Naive thymus-derived CD4-positive, alpha-beta T cell (primary cell): ENCODE data around the gene CHURC1. TPM values are rescaled to one million over a fixed set of nuclear protein-coding genes. Genes with fewer than 3 reads are reported as not detected.

ENCODE experiments used
- ATAC-seq: fragments of 150-1000 bp; cut with Tn5 transposase; 2 replicates; pipeline ENCODE4 v1.10.0; 2021; ENCODE audit warnings: mild to moderate bottlenecking, moderate library complexity
- CTCF ChIA-PET: fragments of 350-600 bp; sonication (Branson Sonifier 250); formaldehyde crosslinking; loops from one replicate; lab custom pipeline; 2021; ENCODE audit warnings: antibody characterized with exemption; lab: Charles Lee
- POLR2A ChIA-PET: fragments of 350-600 bp; sonication (Branson Sonifier 250); formaldehyde crosslinking; loops from one replicate; lab custom pipeline; 2021; ENCODE audit warnings: antibody characterized with exemption, inconsistent platforms; lab: Charles Lee
- DNase-seq, 9 donors: peaks; one replicate each; pipeline versions ENCODE4 v3.0.0 to v3.0.0-alpha.2; 2020 to 2022; ENCODE audit warnings: mixed read lengths in 1 of 9
- H3K27ac ChIP-seq: one replicate; pipeline ENCODE4 v1.7.0; 2013; ENCODE audit warnings: mild to moderate bottlenecking, low read depth, low read length, moderate library complexity
- H3K27me3 ChIP-seq, 2 donors: one replicate each; pipeline ENCODE4 v1.7.0; 2013; ENCODE audit warnings: low read length in 2 of 2, mild to moderate bottlenecking in 2 of 2, moderate library complexity in 2 of 2; ENCODE audit not compliant: control insufficient read depth in 2 of 2, insufficient read depth in 2 of 2
- H3K36me3 ChIP-seq, 3 experiments: 1 replicate in 2 of 3; 2 replicates in 1 of 3; pipeline ENCODE4 v1.7.0; 2013; ENCODE audit warnings: low read length in 3 of 3, mild to moderate bottlenecking in 3 of 3, moderate library complexity in 1 of 3; ENCODE audit not compliant: insufficient read depth in 3 of 3, control insufficient read depth in 2 of 3
- H3K4me1 ChIP-seq, 2 donors: one replicate each; pipeline ENCODE4 v1.7.0; 2013; ENCODE audit warnings: low read length in 2 of 2, mild to moderate bottlenecking in 2 of 2, moderate library complexity in 1 of 2; ENCODE audit not compliant: control insufficient read depth in 2 of 2, insufficient read depth in 2 of 2
- H3K4me3 ChIP-seq: 2 replicates; pipeline ENCODE4 v1.7.0; 2013; ENCODE audit warnings: mild to moderate bottlenecking, low read length
- H3K9me3 ChIP-seq, 3 experiments: 1 replicate in 2 of 3; 2 replicates in 1 of 3; pipeline ENCODE4 v1.7.0; 2013; ENCODE audit warnings: low read length in 3 of 3; ENCODE audit not compliant: control insufficient read depth in 2 of 3
- H3K27ac Mint-ChIP-seq, 9 donors: one replicate each; pipeline ENCODE4 v1.8.0; 2020 to 2022; ENCODE audit warnings: mixed read lengths in 9 of 9, mild to moderate bottlenecking in 8 of 9, moderate library complexity in 5 of 9, inconsistent platforms in 2 of 9
- H3K27me3 Mint-ChIP-seq, 5 donors: one replicate each; pipeline ENCODE4 v1.8.0; 2021 to 2022; ENCODE audit warnings: mixed read lengths in 5 of 5, mild to moderate bottlenecking in 1 of 5
- H3K36me3 Mint-ChIP-seq, 5 donors: one replicate each; pipeline ENCODE4 v1.8.0; 2020 to 2022; ENCODE audit warnings: mixed read lengths in 5 of 5, mild to moderate bottlenecking in 3 of 5, inconsistent platforms in 1 of 5
- H3K4me1 Mint-ChIP-seq, 7 donors: one replicate each; pipeline ENCODE4 v1.8.0; 2020 to 2022; ENCODE audit warnings: mixed read lengths in 7 of 7, mild to moderate bottlenecking in 3 of 7, inconsistent platforms in 1 of 7
- H3K4me3 Mint-ChIP-seq, 10 donors: one replicate each; pipeline ENCODE4 v1.8.0; 2020 to 2022; ENCODE audit warnings: mild to moderate bottlenecking in 10 of 10, mixed read lengths in 10 of 10, moderate library complexity in 6 of 10, inconsistent platforms in 2 of 10
- H3K9me3 Mint-ChIP-seq, 11 donors: one replicate each; pipeline ENCODE4 v1.8.0; 2020 to 2022; ENCODE audit warnings: mixed read lengths in 11 of 11, mild to moderate bottlenecking in 4 of 11, inconsistent platforms in 1 of 11, moderate library complexity in 1 of 11
- intact Hi-C, 2 donors: fragments of 100-400 bp; cut with micrococcal nuclease; formaldehyde crosslinking; loops; one replicate each; pipeline ENCODE4 v1.15.1; 2023
- polyA plus RNA-seq, 2 donors: library from polyadenylated mRNA; unstranded; fragments of 300-500 nt; fragmentation: Illumina TruSeq; gene quantifications; one replicate each; pipeline ENCODE4 v1.2.3, GENCODE V29; 2021
- total RNA-seq, 6 experiments: library from RNA in 5 of 6; stranded (reverse) in 5 of 6; gene quantifications; 1 replicate in 5 of 6; 2 replicates in 1 of 6; pipeline ENCODE4 v1.2.3 and lab custom pipeline; 2021 to 2026

The CHURC1 gene
- total and polyA plus RNA-seq, 7 experiments from 2014 or later = 71.9 to 204 (median 108) TPM

- Mint-ChIP-seq H3K4me1 (peaks cover 12 to 26% (median 18%) of the 10 kb centered on the region in 7 donors), H3K36me3 (peaks cover 1 to 63% (median 11%) of the 10 kb centered on the region in 5 donors), H3K9me3 (no peaks in the 10 kb centered on the region), H3K27ac (peak overlapping the region in 7 of 9 donors; percentile 1 to 41 (median 31)), H3K27me3 (no peaks in the 10 kb centered on the region), H3K4me3 (peak overlapping the region in 2 of 10 donors; percentile 4 to 17)
- no peaks in the 10 kb centered on the region for H3K4me1 ChIP-seq
- no peaks in the 10 kb centered on the region for H3K27me3 ChIP-seq
- no peak for ATAC-seq
- CTCF ChIA-PET = interaction anchor here (1.1 to 1.3 kb wide), 2 partner anchors 28 to 61 kb away, joined by 3 to 4 read pairs; no protein-coding TSS in a partner anchor
- POLR2A ChIA-PET = interaction anchor here (0.7 to 1.6 kb wide), 2 partner anchors 12 to 24 kb away, joined by 3 to 7 read pairs; no protein-coding TSS in a partner anchor
- no peaks in the 10 kb centered on the region for H3K9me3 ChIP-seq
- DNase-seq = no peak
- intact Hi-C loops = no loop called here
- no peak overlapping the region for H3K4me3 ChIP-seq
- no peak overlapping the region for H3K27ac ChIP-seq
- peaks cover 0 to 37% (median 0%) of the 10 kb centered on the region in 3 experiments for H3K36me3 ChIP-seq
Measured at GRCh38 chr14:64952598-64953309, 38.5 kb downstream of the CHURC1 start.

- Mint-ChIP-seq H3K4me1 (peaks cover 12 to 27% (median 17%) of the 10 kb centered on the region in 7 donors), H3K9me3 (no peaks in the 10 kb centered on the region), H3K4me3 (no peak overlapping the region), H3K27ac (peak overlapping the region in 2 of 9 donors; percentile 39 to 41), H3K27me3 (no peaks in the 10 kb centered on the region), H3K36me3 (peaks cover 1 to 58% (median 11%) of the 10 kb centered on the region in 5 donors)
- H3K4me1 ChIP-seq = no peaks in the 10 kb centered on the region
- CTCF ChIA-PET = interaction anchor here (1.1 to 1.3 kb wide), 2 partner anchors 28 to 62 kb away, joined by 3 to 4 read pairs; no protein-coding TSS in a partner anchor
- POLR2A ChIA-PET = interaction anchor here (0.7 to 1.6 kb wide), 2 partner anchors 13 to 24 kb away, joined by 3 to 7 read pairs; no protein-coding TSS in a partner anchor
- no peaks in the 10 kb centered on the region for H3K9me3 ChIP-seq
- intact Hi-C loops = no loop called here
- no peak for ATAC-seq
- H3K36me3 ChIP-seq = peaks cover 0 to 32% (median 0%) of the 10 kb centered on the region in 3 experiments
- H3K27ac ChIP-seq = no peak overlapping the region
- H3K4me3 ChIP-seq = no peak overlapping the region
- DNase-seq = no peak
- H3K27me3 ChIP-seq = no peaks in the 10 kb centered on the region
Measured at GRCh38 chr14:64953310-64953654, 39.0 kb downstream of the CHURC1 start.

GRCh38 chr14:64953661-64954060 lies 39.4 kb downstream of the CHURC1 start:
- H3K4me3 ChIP-seq = no peak overlapping the region
- no peaks in the 10 kb centered on the region for H3K27me3 ChIP-seq
- Mint-ChIP-seq H3K27me3 (no peaks in the 10 kb centered on the region), H3K27ac (no peak overlapping the region), H3K4me3 (no peak overlapping the region), H3K36me3 (peaks cover 1 to 54% (median 9%) of the 10 kb centered on the region in 5 donors), H3K4me1 (peaks cover 12 to 30% (median 17%) of the 10 kb centered on the region in 7 donors), H3K9me3 (no peaks in the 10 kb centered on the region)
- intact Hi-C loops = loop anchor here in 1 of 2 donors (2.0 kb wide), 1 partner anchor 15 kb away; no protein-coding TSS in a partner anchor
- no peak for ATAC-seq
- CTCF ChIA-PET = interaction anchor here (1.1 kb wide), 1 partner anchor 29 kb away, joined by 3 read pairs; no protein-coding TSS in a partner anchor
- no peak overlapping the region for H3K27ac ChIP-seq
- POLR2A ChIA-PET = interaction anchor here (0.5 to 1.6 kb wide), 3 partner anchors 13 to 173 kb away, joined by 3 to 7 read pairs (median 3); no protein-coding TSS in a partner anchor
- H3K36me3 ChIP-seq = peaks cover 0 to 28% (median 0%) of the 10 kb centered on the region in 3 experiments
- no peak for DNase-seq
- H3K9me3 ChIP-seq = no peaks in the 10 kb centered on the region
- no peaks in the 10 kb centered on the region for H3K4me1 ChIP-seq

- H3K4me1 Mint-ChIP-seq = peaks cover 12 to 30% (median 16%) of the 10 kb centered on the region in 7 donors
- no peak overlapping the region for H3K4me3 Mint-ChIP-seq
- peaks cover 0 to 26% (median 0%) of the 10 kb centered on the region in 3 experiments for H3K36me3 ChIP-seq
- no peak overlapping the region for H3K27ac ChIP-seq
- H3K9me3 ChIP-seq = no peaks in the 10 kb centered on the region
- intact Hi-C loops = loop anchor here in 1 of 2 donors (2.0 kb wide), 1 partner anchor 16 kb away; no protein-coding TSS in a partner anchor
- ChIA-PET CTCF (no interaction called here), POLR2A (no interaction called here)
- no peak for DNase-seq
- no peaks in the 10 kb centered on the region for H3K9me3 Mint-ChIP-seq
- H3K36me3 Mint-ChIP-seq = peaks cover 0 to 47% (median 3%) of the 10 kb centered on the region in 5 donors
- no peak for ATAC-seq
- no peak overlapping the region for H3K4me3 ChIP-seq
- no peaks in the 10 kb centered on the region for H3K4me1 ChIP-seq
- no peaks in the 10 kb centered on the region for H3K27me3 Mint-ChIP-seq
- H3K27ac Mint-ChIP-seq = peak overlapping the region in 3 of 9 donors; percentile 21 to 59 (median 26)
- no peaks in the 10 kb centered on the region for H3K27me3 ChIP-seq
Measured at GRCh38 chr14:64954491-64955240, 40.4 kb downstream of the CHURC1 start.

- ChIA-PET POLR2A (no interaction called here), CTCF (no interaction called here)
- Mint-ChIP-seq H3K36me3 (peaks cover 0 to 43% (median 3%) of the 10 kb centered on the region in 5 donors), H3K9me3 (no peaks in the 10 kb centered on the region), H3K4me1 (peaks cover 12 to 30% (median 18%) of the 10 kb centered on the region in 7 donors), H3K27ac (peak overlapping the region in 2 of 9 donors; percentile 8 to 46), H3K27me3 (no peaks in the 10 kb centered on the region), H3K4me3 (no peak overlapping the region)
- no peak overlapping the region for H3K27ac ChIP-seq
- intact Hi-C loops = loop anchor here in 1 of 2 donors (2.0 kb wide), 1 partner anchor 16 kb away; no protein-coding TSS in a partner anchor
- peaks cover 0 to 26% (median 0%) of the 10 kb centered on the region in 3 experiments for H3K36me3 ChIP-seq
- no peak overlapping the region for H3K4me3 ChIP-seq
- H3K9me3 ChIP-seq = no peaks in the 10 kb centered on the region
- no peaks in the 10 kb centered on the region for H3K27me3 ChIP-seq
- H3K4me1 ChIP-seq = no peaks in the 10 kb centered on the region
- no peak for ATAC-seq
- DNase-seq = no peak
Measured at GRCh38 chr14:64955297-64955696, 41.0 kb downstream of the CHURC1 start.

GRCh38 chr14:64956697-64957406 lies 42.6 kb downstream of the CHURC1 start:
- Histone ChIP-seq H3K27me3 (no peaks in the 10 kb centered on the region), H3K9me3 (no peaks in the 10 kb centered on the region), H3K4me3 (no peak overlapping the region), H3K27ac (no peak overlapping the region), H3K36me3 (peaks cover 0 to 10% (median 0%) of the 10 kb centered on the region in 3 experiments), H3K4me1 (no peaks in the 10 kb centered on the region)
- Mint-ChIP-seq H3K27me3 (no peaks in the 10 kb centered on the region), H3K27ac (no peak overlapping the region), H3K4me1 (peaks cover 12 to 36% (median 24%) of the 10 kb centered on the region in 7 donors), H3K4me3 (no peak overlapping the region), H3K36me3 (peaks cover 0 to 30% (median 0%) of the 10 kb centered on the region in 5 donors), H3K9me3 (no peaks in the 10 kb centered on the region)
- intact Hi-C loops = no loop called here
- ChIA-PET CTCF (interaction anchor here (1.3 kb wide), 1 partner anchor 65 kb away, joined by 3 read pairs; no protein-coding TSS in a partner anchor), POLR2A (interaction anchor here (1.4 kb wide), 1 partner anchor 42 kb away, joined by 4 read pairs; the partner anchor contains the start of gene CHURC1)
- DNase-seq (no peak), ATAC-seq (no peak)
